Type B pancreatic cell (in vitro differentiated cells): ENCODE results near the gene MFSD2A. TPM values are rescaled to one million over a fixed set of nuclear protein-coding genes. Genes with fewer than 3 reads are reported as not detected.

ENCODE experiments used
- DNase-seq: peaks from one replicate; pipeline ENCODE4 v3.0.0; 2021; ENCODE audit warnings: mixed read lengths; ENCODE audit not compliant: unreplicated experiment; ENCODE audit errors: extremely low spot score
- H3K27ac Mint-ChIP-seq: 2 replicates; pipeline ENCODE4 v1.8.0; 2021; ENCODE audit warnings: mild to moderate bottlenecking, mixed read lengths
- H3K27me3 Mint-ChIP-seq: 2 replicates; pipeline ENCODE4 v1.8.0; 2021; ENCODE audit warnings: mixed read lengths
- H3K36me3 Mint-ChIP-seq: 2 replicates; pipeline ENCODE4 v1.8.0; 2021; ENCODE audit warnings: mixed read lengths
- H3K4me1 Mint-ChIP-seq: one replicate; pipeline ENCODE4 v1.8.0; 2021; ENCODE audit warnings: mixed read lengths; ENCODE audit not compliant: unreplicated experiment
- H3K4me3 Mint-ChIP-seq: 2 replicates; pipeline ENCODE4 v1.8.0; 2021; ENCODE audit warnings: mild to moderate bottlenecking, mixed read lengths
- H3K9me3 Mint-ChIP-seq: 2 replicates; pipeline ENCODE4 v1.8.0; 2021; ENCODE audit warnings: mixed read lengths
- total RNA-seq: library from RNA; stranded (reverse); gene quantifications from 2 replicates; pipeline ENCODE4 v1.2.1, GENCODE V29; 2021; ENCODE audit warnings: low replicate concordance
- TF ChIP-seq, protein P1 (sequence below): fragments of 200-600 bp; sonication (generic); conservative IDR thresholded peaks from 2 replicates; pipeline ENCODE4 v1.5.0; 2021; ENCODE audit warnings: antibody characterized with exemption, mild to moderate bottlenecking

MFSD2A gene
- total RNA-seq, 1 donor from 2014 or later: 6.1 TPM

DNA sequence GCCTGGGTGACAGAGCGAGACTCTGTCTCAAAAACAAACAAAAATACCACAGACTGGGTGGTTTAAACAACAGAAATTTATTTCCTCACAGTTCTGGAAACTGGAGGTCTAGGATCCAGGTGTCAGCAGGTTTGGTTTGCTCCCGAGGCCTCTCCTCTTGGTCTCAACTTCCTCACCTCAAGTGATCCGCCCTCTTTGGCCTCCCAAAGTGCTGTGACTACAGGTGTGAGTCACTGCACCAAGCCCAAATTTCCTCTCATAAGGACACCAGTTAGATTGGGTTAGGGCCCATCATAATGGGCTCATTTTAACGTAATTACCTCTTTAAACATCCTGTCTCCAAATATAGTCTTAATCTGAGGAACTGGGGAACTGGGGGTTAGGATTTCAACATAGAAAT lies 35.5 kb downstream of the MFSD2A start:
- no peaks in the 10 kb centered on the region for H3K27me3 Mint-ChIP-seq
- H3K27ac Mint-ChIP-seq: no peak overlapping the region
- H3K36me3 Mint-ChIP-seq: no peaks in the 10 kb centered on the region
- no peaks in the 10 kb centered on the region for H3K9me3 Mint-ChIP-seq
- H3K4me1 Mint-ChIP-seq: peaks cover 6% of the 10 kb centered on the region
- TF ChIP-seq, protein P1, sequence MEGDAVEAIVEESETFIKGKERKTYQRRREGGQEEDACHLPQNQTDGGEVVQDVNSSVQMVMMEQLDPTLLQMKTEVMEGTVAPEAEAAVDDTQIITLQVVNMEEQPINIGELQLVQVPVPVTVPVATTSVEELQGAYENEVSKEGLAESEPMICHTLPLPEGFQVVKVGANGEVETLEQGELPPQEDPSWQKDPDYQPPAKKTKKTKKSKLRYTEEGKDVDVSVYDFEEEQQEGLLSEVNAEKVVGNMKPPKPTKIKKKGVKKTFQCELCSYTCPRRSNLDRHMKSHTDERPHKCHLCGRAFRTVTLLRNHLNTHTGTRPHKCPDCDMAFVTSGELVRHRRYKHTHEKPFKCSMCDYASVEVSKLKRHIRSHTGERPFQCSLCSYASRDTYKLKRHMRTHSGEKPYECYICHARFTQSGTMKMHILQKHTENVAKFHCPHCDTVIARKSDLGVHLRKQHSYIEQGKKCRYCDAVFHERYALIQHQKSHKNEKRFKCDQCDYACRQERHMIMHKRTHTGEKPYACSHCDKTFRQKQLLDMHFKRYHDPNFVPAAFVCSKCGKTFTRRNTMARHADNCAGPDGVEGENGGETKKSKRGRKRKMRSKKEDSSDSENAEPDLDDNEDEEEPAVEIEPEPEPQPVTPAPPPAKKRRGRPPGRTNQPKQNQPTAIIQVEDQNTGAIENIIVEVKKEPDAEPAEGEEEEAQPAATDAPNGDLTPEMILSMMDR: no peak
- no peak for DNase-seq
- no peak overlapping the region for H3K4me3 Mint-ChIP-seq

- no peaks in the 10 kb centered on the region for H3K9me3 Mint-ChIP-seq
- no peak overlapping the region for H3K4me3 Mint-ChIP-seq
- no peaks in the 10 kb centered on the region for H3K36me3 Mint-ChIP-seq
- peaks cover 10% of the 10 kb centered on the region for H3K4me1 Mint-ChIP-seq
- no peak overlapping the region for H3K27ac Mint-ChIP-seq
- DNase-seq: no peak
- TF ChIP-seq, protein P1: no peak
- H3K27me3 Mint-ChIP-seq: no peaks in the 10 kb centered on the region
These were observed 37.3 kb downstream of the MFSD2A start for GRCh38 chr1:39992234-39992633.

- Mint-ChIP-seq H3K4me3 (no peak overlapping the region), H3K9me3 (no peaks in the 10 kb centered on the region), H3K4me1 (peaks cover 10% of the 10 kb centered on the region), H3K27me3 (no peaks in the 10 kb centered on the region), H3K36me3 (no peaks in the 10 kb centered on the region), H3K27ac (no peak overlapping the region)
- no peak for DNase-seq
- TF ChIP-seq, protein P1: no peak
These were observed 37.9 kb downstream of the MFSD2A start for GRCh38 chr1:39992888-39993287.

GRCh38 chr1:39995973-39996393 lies 41.0 kb downstream of the MFSD2A start:
- peaks cover 5% of the 10 kb centered on the region for H3K4me1 Mint-ChIP-seq
- no peak overlapping the region for H3K27ac Mint-ChIP-seq
- no peak for DNase-seq
- H3K27me3 Mint-ChIP-seq: no peaks in the 10 kb centered on the region
- no peaks in the 10 kb centered on the region for H3K36me3 Mint-ChIP-seq
- H3K4me3 Mint-ChIP-seq: no peak overlapping the region
- H3K9me3 Mint-ChIP-seq: no peaks in the 10 kb centered on the region
- TF ChIP-seq, protein P1: no peak

DNA sequence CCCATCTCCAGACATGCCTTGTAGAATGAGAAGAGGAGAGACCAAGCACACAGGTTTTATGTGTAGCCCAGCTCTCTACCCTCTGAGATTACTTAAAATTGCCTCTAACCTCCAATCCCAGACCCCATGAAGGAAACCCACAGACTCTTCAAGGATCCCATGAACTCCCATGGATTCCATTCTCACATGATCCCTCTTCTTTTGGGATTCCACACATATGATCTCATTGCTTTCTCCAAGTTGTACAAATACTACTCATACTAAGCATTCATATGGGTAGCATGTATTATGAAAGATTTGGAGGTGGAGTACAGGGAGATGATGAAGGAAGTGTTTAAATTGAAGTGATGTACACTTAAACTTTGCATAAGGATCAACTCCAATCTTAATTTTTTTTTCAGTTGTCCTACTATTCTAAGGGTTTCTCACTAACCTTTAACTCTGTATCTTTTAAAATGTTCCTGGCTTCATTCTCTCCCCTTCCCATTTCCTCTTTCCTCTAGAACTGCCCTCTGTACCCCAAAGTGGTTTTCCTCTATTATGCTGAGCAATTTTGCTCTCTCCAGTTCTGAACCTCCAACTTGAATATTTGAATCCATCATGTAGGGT lies 41.6 kb downstream of the MFSD2A start:
- Mint-ChIP-seq H3K27ac (no peak overlapping the region), H3K9me3 (no peaks in the 10 kb centered on the region), H3K27me3 (no peaks in the 10 kb centered on the region), H3K4me1 (peaks cover 5% of the 10 kb centered on the region), H3K4me3 (no peak overlapping the region), H3K36me3 (no peaks in the 10 kb centered on the region)
- TF ChIP-seq, protein P1: no peak
- no peak for DNase-seq
